Measurements from ENCODE around the gene GTF2H1. TPM values are rescaled to one million over a fixed set of nuclear protein-coding genes. Genes with fewer than 3 reads are reported as not detected.

The GTF2H1 gene
- total RNA-seq, 1 donor from 2014 or later, result 52.2 TPM

Other genes with a start within 250 kb of the GTF2H1 start
- 42.5 and 42.9 TPM in 2 replicates for gene SAAL1, start 216.5 kb upstream of the GTF2H1 start, total RNA-seq
- not detected in 2 replicates for gene MRGPRX3, start 190.0 kb upstream of the GTF2H1 start, total RNA-seq
- gene MRGPRX4, start 149.7 kb upstream of the GTF2H1 start, total RNA-seq, result not detected in 2 replicates
- gene SAA4, start 85.8 kb upstream of the GTF2H1 start, total RNA-seq, result not detected in 2 replicates
- not detected in 2 replicates for gene SAA2, start 73.9 kb upstream of the GTF2H1 start, total RNA-seq
- gene SAA1, start 56.3 kb upstream of the GTF2H1 start, total RNA-seq, result not detected in 2 replicates
- 19.9 and 21.4 TPM in 2 replicates for gene HPS5, start 427 bp upstream of the GTF2H1 start, total RNA-seq
- gene LDHA, start 72.0 kb downstream of the GTF2H1 start, total RNA-seq, result 1,448 and 1,455 TPM in 2 replicates
- gene LDHC, start 89.8 kb downstream of the GTF2H1 start, total RNA-seq, result not detected in 2 replicates
- not detected in 2 replicates for gene LDHAL6A, start 133.3 kb downstream of the GTF2H1 start, total RNA-seq
- gene TSG101, start 204.4 kb downstream of the GTF2H1 start, total RNA-seq, result 41.8 and 49.7 TPM in 2 replicates

All from activated T-helper 1 cell treated with anti-CD3 and anti-CD28 coated beads, Interleukin-12 subunit alpha, Interleukin-12 subunit beta, Interleukin-2, Interleukin-4 antibody, amounts not matched to agents 30 ng/mL and 10 ng/mL and 1 ng/mL, durations not matched to agents 14 hours and 24 hours and 36 hours (primary cell).